ENCODE results near the gene TCEA3. TPM values are rescaled to one million over a fixed set of nuclear protein-coding genes. Genes with fewer than 3 reads are reported as not detected.

The TCEA3 gene
- total RNA-seq, 1 donor from 2014 or later = 2.0 TPM

GRCh38 chr1:23343221-23344110 is 81.1 kb downstream of the TCEA3 start:
- DNase-seq (ENCODE audit: low spot score in 2 of 2) = no peak
- no peak for FAIRE-seq

- no peak for FAIRE-seq
These were observed 82.4 kb downstream of the TCEA3 start for GRCh38 chr1:23341931-23342692.

GRCh38 chr1:23339632-23340031 is 84.9 kb downstream of the TCEA3 start:
- no peak for DNase-seq (ENCODE audit: low spot score in 2 of 2)
- no peak for FAIRE-seq

More at GRCh38 chr1:23341931-23342692, 82.4 kb downstream of the TCEA3 start:
- DNase-seq (ENCODE audit: low spot score in 2 of 2) = no peak

- no peak for DNase-seq (ENCODE audit: low spot score in 2 of 2)
- FAIRE-seq = no peak
These were observed 86.7 kb downstream of the TCEA3 start for GRCh38 chr1:23337869-23338268.

DNA sequence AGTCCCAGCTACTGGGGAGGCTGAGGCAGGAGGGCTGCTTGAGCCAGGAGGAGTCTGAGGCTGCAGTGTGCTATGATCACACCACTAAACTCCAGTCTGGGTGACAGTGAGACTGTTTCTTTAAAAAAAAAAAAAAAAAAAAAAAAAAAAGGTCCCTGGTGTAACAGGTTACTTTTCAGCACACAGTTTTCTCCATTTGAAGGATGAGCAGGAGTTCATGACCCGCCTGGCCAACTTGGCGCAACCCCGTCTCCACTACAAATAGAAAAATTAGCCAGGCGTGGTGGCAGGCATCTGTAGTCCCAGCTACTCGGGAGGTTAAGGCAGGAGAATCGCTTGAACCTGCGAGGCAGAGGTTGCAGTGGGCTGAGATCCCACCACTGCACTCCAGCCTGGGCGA is 92.8 kb downstream of the TCEA3 start:
- DNase-seq (ENCODE audit: low spot score in 2 of 2) = no peak
- FAIRE-seq = no peak

Other genes with a start within 250 kb of the TCEA3 start
- under 0.01 TPM for gene HTR1D, start 207.2 kb downstream of the TCEA3 start, total RNA-seq
- gene HNRNPR, start 80.5 kb downstream of the TCEA3 start, total RNA-seq = 159 TPM
- 111 TPM for gene ZNF436, start 54.9 kb downstream of the TCEA3 start, total RNA-seq
- 7.7 TPM for gene ASAP3, start 59.4 kb upstream of the TCEA3 start, total RNA-seq
- gene E2F2, start 106.5 kb upstream of the TCEA3 start, total RNA-seq = 1.2 TPM
- gene ID3, start 134.8 kb upstream of the TCEA3 start, total RNA-seq = 22.4 TPM